Skin epidermis (tissue), 12 donors: ENCODE measurements around the gene ASPM.
A peak's percentile ranks its signal among the peaks of the same experiment; 100 is the strongest.

Experiments
- H3K27ac ChIP-seq, 21 experiments: fragments of 200-600 bp; sonication (generic) in 11 of 21; one replicate each; pipeline ENCODE4 v1.5.0; 2020; ENCODE audit warnings: mild to moderate bottlenecking in 3 of 21, inconsistent platforms in 2 of 21, moderate library complexity in 2 of 21
- H3K4me3 ChIP-seq, 7 experiments: fragments of 200-600 bp; sonication (generic) in 2 of 7; one replicate each; pipeline ENCODE4 v1.5.0; 2020; ENCODE audit warnings: inconsistent platforms in 2 of 7, mild to moderate bottlenecking in 2 of 7, moderate library complexity in 1 of 7

Gene ASPM

DNA sequence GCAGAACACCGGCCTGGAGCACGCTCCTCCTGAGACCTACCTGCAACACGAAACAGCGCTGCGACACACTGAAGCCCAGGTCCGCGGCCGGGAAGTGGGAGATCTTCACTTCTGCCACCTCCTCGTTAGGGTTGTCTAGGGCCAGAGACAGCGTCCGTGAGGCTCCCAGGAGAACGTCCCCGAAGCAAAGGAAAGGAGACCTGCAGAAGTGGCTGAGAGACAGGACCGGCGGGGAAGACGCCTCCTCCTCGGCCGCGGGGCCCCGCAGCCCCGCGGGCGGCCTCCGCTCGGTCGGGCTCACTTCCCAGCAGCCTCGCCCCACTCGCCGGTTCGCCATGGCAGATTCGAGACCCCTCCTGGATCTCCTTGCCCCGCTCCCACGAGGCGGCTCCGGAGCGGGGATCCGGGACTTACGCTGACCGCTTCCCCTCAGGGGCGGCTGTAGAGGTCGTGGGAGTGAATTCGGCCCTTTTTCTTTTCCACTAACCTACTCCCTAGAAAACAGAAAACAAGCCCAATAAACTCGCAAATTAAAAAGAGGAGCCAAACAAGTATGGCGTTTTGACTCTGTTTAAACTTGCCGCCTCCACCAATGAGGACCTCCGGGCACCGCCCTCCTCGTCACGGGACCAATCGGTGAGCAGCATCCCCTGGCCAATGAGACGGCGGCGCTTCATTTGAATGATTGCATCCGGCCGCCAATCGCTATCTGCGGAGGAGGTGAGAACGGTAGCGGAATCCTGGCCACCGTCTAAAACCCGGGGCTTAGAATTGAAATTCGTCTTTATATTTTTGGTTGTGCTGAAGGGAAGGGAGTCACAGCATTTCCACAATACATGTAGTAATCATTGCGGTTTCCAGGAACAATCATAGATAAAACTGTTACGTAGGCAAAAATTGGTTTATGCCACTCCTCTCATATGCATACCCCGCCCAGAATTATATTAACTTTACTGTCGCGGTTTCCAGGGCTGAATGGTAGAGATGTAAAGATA lies at the start of gene ASPM:
ASPM (minus strand) TSS at position 569 of the 995 bp plus-strand sequence; CDS start at position 337, 232 bp downstream.
- Histone ChIP-seq H3K27ac (peak within 1 kb of the TSS in 15 of 21 experiments; percentile 12 to 73 (median 48)), H3K4me3 (peak within 1 kb of the TSS; percentile 78 to 99 (median 83))

GRCh38 chr1:197195100-197195499 lies 48.6 kb upstream of the ASPM start:
- H3K27ac ChIP-seq: no peak overlapping the region
- H3K4me3 ChIP-seq: no peak overlapping the region

GRCh38 chr1:197184190-197184589 lies 37.7 kb upstream of the ASPM start:
- Histone ChIP-seq H3K27ac (no peak overlapping the region), H3K4me3 (no peak overlapping the region)

DNA sequence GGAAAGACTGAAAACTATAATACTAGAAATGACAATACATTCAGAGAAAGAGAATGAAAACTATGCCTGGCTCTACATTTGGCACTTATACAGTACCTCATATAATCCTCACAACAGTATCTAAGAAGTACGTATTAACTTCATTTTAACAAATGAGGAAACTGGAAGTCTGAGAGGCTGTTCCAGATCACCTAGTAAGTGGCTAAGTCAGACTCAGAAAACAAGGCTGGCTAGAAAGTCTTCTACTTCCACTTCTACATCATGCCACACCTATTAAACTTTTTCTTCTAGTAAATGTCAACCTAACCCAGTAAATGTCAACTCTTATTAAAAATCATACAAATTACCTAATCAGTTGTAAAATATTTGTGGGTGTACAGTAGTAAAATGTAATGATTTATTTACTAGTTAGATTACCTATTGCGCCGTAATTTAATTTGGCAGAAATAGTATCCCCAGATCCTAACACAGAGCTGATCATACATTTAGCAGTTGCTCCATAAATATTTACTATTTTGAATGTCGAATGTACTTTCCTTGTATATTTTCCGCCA lies 36.8 kb upstream of the ASPM start:
- H3K4me3 ChIP-seq: no peak overlapping the region
- H3K27ac ChIP-seq: no peak overlapping the region

DNA sequence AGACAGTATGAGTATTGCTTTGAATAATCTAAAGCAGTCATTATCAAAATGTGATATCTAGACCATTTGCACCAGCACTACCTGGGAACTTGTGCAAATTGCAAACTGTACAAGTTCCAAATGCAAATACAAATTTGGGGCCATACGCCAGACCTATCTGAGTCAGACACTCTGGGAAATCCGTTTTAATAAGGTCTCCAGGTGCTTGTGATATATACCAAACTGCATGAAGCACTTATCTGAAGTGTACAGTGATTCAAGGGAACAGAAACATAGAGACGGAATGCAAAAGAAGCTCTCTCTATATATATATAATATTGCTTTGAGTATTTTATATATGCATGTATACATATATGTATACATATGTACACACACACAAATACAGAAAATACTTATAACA lies 36.2 kb upstream of the ASPM start:
- H3K4me3 ChIP-seq: no peak overlapping the region
- no peak overlapping the region for H3K27ac ChIP-seq

DNA sequence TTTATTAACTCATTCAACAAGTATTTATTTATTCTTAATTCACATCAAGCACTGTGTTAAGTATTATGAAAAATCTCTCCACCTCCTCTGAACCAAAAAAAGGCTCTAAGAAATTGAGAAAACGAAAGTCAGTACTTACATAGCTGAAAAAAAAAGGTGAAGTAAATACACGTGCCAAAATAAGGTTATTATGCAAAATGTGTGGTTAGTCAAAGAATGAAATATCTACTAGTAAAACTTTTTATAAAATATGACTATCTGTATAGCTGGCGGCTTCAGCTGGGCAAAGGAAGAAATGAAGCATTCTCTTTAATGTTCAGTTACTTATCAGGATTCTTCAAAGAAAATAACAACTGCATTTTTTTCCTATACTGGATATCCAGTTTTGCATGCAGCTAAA lies 35.5 kb upstream of the ASPM start:
- Histone ChIP-seq H3K27ac (no peak overlapping the region), H3K4me3 (no peak overlapping the region)

DNA sequence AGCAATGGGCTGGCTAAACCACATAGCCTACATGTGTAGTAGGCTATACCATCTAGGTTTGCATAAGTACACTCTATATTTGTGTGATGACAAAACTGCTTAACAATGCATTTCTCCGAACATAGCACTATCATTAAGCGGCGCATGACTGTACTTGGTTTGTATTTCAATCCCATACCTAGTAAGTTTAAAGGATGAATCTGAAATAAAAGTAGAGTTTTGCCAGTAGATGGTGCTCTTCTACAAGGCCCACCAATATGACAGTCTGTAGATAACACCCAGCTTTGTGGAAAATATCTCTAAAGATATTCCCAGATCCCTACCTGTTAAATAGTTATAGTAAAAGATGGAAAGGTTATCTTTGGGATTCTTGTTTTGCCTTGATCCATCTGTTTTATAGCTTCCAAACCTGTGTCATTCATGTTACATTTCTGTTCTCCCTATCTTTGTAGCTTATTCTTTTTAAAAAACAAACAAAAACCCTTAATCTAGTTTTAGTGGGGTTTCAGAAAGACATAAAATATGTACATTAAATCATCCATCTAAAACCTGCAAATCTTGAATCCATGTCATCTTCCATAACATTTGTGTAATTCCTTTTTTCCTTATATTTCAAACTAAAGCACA lies 33.9 kb upstream of the ASPM start:
- Histone ChIP-seq H3K27ac (no peak overlapping the region), H3K4me3 (no peak overlapping the region)

DNA sequence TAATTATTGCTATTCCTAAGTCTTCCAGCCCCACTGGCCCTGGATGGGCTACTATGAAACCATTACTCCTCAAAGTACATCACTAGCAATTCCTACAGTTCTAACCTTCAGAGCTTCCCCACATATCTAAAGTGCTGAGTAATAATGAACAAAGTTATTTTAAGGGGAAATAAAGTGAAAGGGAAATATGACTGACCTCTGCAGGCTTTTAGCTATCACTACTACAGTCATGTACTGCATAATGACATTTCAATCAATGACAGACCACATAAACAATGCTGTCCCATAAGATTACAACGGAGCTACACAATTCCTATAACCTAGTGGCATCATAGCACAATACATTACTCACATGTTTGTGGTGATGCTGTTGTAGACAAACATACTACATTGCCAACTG lies 32.5 kb upstream of the ASPM start:
- Histone ChIP-seq H3K4me3 (no peak overlapping the region), H3K27ac (no peak overlapping the region)

- H3K4me3 ChIP-seq: no peak overlapping the region
- no peak overlapping the region for H3K27ac ChIP-seq
These were observed 28.3 kb upstream of the ASPM start for GRCh38 chr1:197174818-197175217.

- Histone ChIP-seq H3K4me3 (no peak overlapping the region), H3K27ac (no peak overlapping the region)
These were observed 27.4 kb upstream of the ASPM start for GRCh38 chr1:197173571-197174507.

DNA sequence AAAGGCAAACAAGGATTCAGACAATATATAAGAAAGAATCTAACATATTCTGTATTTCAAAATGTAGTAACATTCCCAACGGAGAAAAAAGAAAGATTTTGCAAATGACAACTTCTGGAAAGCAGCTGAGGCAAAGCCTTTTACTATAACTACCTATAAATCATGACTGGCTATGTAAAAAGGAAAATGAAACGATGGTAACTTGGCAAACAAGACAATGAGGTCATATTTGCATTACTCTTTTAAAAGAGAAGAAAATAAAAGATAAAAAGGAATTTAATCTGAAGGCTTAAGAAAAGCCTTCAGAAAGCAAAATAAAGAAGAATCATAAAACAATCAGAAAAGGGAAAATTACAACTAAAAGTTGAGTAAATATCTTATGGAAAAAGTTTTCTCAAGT lies 25.1 kb upstream of the ASPM start:
- H3K27ac ChIP-seq: no peak overlapping the region

GRCh38 chr1:197170538-197170937 lies 24.1 kb upstream of the ASPM start:
- Histone ChIP-seq H3K4me3 (no peak overlapping the region), H3K27ac (no peak overlapping the region)

More for the DNA sequence above, 25.1 kb upstream of the ASPM start:
- no peak overlapping the region for H3K4me3 ChIP-seq

- Histone ChIP-seq H3K27ac (no peak overlapping the region), H3K4me3 (no peak overlapping the region)
These were observed 13.0 kb upstream of the ASPM start for GRCh38 chr1:197159461-197159860.

DNA sequence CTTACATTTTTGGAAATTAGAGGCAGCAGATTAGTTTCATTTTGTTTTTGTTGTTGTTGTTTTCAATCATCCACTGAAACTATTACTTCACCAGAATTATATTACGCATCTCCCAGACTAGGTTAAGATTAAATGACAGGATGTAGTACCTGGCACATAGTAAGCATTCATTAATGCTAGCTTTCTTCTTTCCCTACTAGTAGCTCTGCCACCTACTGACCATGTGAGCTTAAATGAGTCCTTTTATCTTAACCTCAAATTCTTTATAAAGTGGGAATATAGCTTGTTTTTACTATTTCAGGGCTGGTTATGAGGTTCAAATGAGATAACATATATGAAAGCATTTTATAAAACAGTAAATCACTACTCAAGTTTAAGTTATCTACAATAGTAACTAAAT lies 10.2 kb upstream of the ASPM start:
- no peak overlapping the region for H3K4me3 ChIP-seq
- H3K27ac ChIP-seq: no peak overlapping the region

DNA sequence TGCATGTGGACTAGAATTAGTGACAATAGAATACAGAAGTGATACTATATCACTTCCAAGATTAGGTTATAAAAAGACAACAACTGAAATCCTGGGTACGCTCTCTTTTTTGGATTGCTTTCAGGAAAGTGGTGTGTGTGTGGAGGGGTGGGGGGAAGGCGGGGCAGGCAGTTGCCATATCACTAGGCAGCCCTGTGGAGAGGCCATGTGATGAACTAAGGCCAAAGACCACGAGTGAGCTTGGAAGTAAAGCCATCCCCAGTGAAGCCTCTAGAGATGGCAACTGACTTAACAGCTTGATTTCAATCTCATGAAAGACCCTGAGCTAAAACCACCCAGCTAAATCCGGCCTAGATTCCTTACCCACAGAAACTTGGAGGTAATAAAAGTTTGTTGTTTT lies 6.2 kb upstream of the ASPM start:
- Histone ChIP-seq H3K27ac (no peak overlapping the region), H3K4me3 (no peak overlapping the region)

- H3K4me3 ChIP-seq: no peak overlapping the region
- H3K27ac ChIP-seq: no peak overlapping the region
These were observed 4.7 kb upstream of the ASPM start for GRCh38 chr1:197151185-197151584.

DNA sequence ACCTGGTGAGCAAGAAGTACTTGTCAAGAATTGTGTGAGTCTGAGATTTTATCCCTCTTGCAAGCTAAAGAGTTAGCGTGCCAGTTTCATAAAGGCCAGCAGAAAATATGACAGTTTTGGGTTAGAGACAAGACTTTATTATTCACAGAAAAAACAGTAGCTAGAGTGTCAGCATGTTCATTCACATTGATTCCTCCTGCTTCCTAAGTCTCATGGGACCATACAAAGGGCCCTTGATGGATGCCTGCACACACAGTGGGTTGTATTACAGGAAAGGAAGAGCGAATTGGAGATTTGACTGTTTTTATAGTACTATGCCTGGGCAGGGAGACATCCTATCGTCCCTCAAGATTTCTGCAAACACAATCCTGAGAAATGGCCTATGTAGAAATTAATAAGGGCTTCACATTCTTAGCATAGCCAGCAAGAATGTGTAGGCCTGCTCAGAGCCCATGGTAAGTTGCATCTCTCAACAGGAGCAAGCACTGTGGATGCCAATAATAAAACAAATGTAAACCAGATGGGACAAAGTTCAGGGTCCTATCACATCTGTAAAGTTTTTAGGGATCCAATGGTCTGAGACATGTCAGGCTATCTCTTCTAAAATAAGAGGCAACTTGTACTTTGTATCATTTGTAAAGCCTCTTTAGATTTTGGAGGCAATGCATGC lies 4.0 kb upstream of the ASPM start:
- Histone ChIP-seq H3K4me3 (no peak overlapping the region), H3K27ac (no peak overlapping the region)

DNA sequence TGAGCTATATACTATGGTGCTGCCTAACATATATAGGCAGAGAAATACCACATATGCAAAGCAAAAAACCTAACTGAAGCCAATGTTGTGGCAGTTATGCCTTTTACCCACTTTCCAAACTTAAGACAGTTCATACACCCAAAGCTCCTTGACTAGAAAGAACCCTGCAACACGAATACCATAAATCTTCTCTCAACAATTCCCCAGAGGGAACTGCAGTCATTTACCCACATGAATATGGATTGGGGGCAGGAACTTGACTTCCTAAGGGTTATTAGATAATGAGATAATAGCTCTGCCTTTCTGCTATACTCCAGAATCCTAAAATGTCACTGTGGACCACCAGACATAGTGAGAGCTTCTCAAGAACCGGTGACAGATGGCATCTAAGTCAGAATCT lies 2.9 kb upstream of the ASPM start:
- H3K4me3 ChIP-seq: no peak overlapping the region
- no peak overlapping the region for H3K27ac ChIP-seq

- Histone ChIP-seq H3K4me3 (peak overlapping the region; percentile 78 to 99 (median 83)), H3K27ac (peak overlapping the region in 7 of 21 experiments; percentile 18 to 73 (median 48))
These were observed 934 bp downstream of the ASPM start for GRCh38 chr1:197145446-197146024.
